Tibial nerve (tissue), 4 donors: ENCODE results near the gene DOK6. TPM values are rescaled to one million over a fixed set of nuclear protein-coding genes. Genes with fewer than 3 reads are reported as not detected.

Experiments
- DNase-seq, 2 donors: peaks; one replicate each; pipeline ENCODE4 v3.0.0-alpha.2; 2019; ENCODE audit warnings: low spot score in 2 of 2
- H3K27ac ChIP-seq, 4 donors: fragments of 200-600 bp; sonication (generic) in 3 of 4; one replicate each; pipeline ENCODE4 v1.5.1; 2017 to 2019; ENCODE audit warnings: mild to moderate bottlenecking in 1 of 4
- H3K27me3 ChIP-seq, 2 donors: fragments of 200-600 bp; sonication (generic) in 1 of 2; one replicate each; pipeline versions ENCODE4 v1.5.1 to v1.6.0; 2017 to 2019
- H3K36me3 ChIP-seq, 3 donors: fragments of 200-600 bp; sonication (generic); one replicate each; pipeline ENCODE4 v1.5.1; 2018 to 2019
- H3K4me1 ChIP-seq, 4 donors: fragments of 200-600 bp; sonication (generic) in 3 of 4; one replicate each; pipeline ENCODE4 v1.5.1; 2017 to 2019
- H3K4me3 ChIP-seq, 4 donors: fragments of 200-600 bp; sonication (generic) in 3 of 4; one replicate each; pipeline ENCODE4 v1.5.1; 2017 to 2019; ENCODE audit warnings: mild to moderate bottlenecking in 1 of 4, moderate library complexity in 1 of 4
- H3K9me3 ChIP-seq, 4 donors: fragments of 200-600 bp; sonication (generic) in 3 of 4; one replicate each; pipeline ENCODE4 v1.5.1; 2017 to 2019
- CTCF ChIP-seq, 5 experiments: fragments of 200-600 bp in 3 of 5; fragments of 450-650 bp in 2 of 5; sonication (generic) in 3 of 5; IDR thresholded peaks; one replicate each; pipeline ENCODE4 v1.5.1; 2016 to 2019; ENCODE audit warnings: antibody characterized with exemption in 5 of 5, mild to moderate bottlenecking in 3 of 5, moderate library complexity in 2 of 5
- EP300 ChIP-seq, 2 donors: sonication (generic); formaldehyde crosslinking; IDR thresholded peaks; one replicate each; pipeline ENCODE4 v1.6.1; 2017; ENCODE audit warnings: antibody characterized with exemption in 2 of 2, mild to moderate bottlenecking in 1 of 2
- POLR2A ChIP-seq, 2 donors: fragments of 450-650 bp; IDR thresholded peaks; one replicate each; pipeline ENCODE4 v1.6.1; 2017; ENCODE audit warnings: antibody characterized with exemption in 2 of 2, mild to moderate bottlenecking in 2 of 2, moderate library complexity in 2 of 2
- WGBS, 2 donors: methylation state at CpG; one replicate each; pipeline ENCODE4 v1.1.5; 2018; 5-methylcytosine and 5-hydroxymethylcytosine counted together
- total RNA-seq, 4 donors: library from RNA; depleted of rRNA; stranded (reverse); fragments of >200 nt; gene quantifications; one replicate each; pipeline ENCODE4 v1.1.0, GENCODE V29; 2016

The DOK6 gene
- total RNA-seq, 4 donors from 2014 or later: 4.0 to 28.6 (median 6.1) TPM

- 88 to 96% methylated on average over 2 of the region's 2 CpGs for WGBS, 2 donors
- Histone ChIP-seq H3K27ac (no peak overlapping the region), H3K27me3 (no peaks in the 10 kb centered on the region), H3K4me1 (no peaks in the 10 kb centered on the region), H3K4me3 (no peak overlapping the region), H3K9me3 (no peaks in the 10 kb centered on the region), H3K36me3 (no peaks in the 10 kb centered on the region)
- TF ChIP-seq POLR2A (IDR thresholded peaks at IDR 0.05) (no peak), CTCF (IDR thresholded peaks at IDR 0.05) (no peak), EP300 (IDR thresholded peaks at IDR 0.05) (no peak)
- DNase-seq: no peak
These were observed 336.0 kb downstream of the DOK6 start for GRCh38 chr18:69736730-69737129.

GRCh38 chr18:69737851-69738250 is 337.2 kb downstream of the DOK6 start:
- 51 to 64% methylated on average over 3 of the region's 3 CpGs for WGBS, 2 donors

GRCh38 chr18:69747388-69747787 is 346.7 kb downstream of the DOK6 start:
- TF ChIP-seq EP300 (IDR thresholded peaks at IDR 0.05) (no peak), POLR2A (IDR thresholded peaks at IDR 0.05) (no peak), CTCF (IDR thresholded peaks at IDR 0.05) (no peak)
- no peak for DNase-seq
- Histone ChIP-seq H3K4me1 (peaks cover 0 to under 1% (median 0%) of the 10 kb centered on the region in 4 donors), H3K27me3 (no peaks in the 10 kb centered on the region), H3K4me3 (no peak overlapping the region), H3K27ac (no peak overlapping the region), H3K36me3 (no peaks in the 10 kb centered on the region), H3K9me3 (no peaks in the 10 kb centered on the region)
- 85 to 94% methylated on average over 2 of the region's 2 CpGs for WGBS, 2 donors

More at GRCh38 chr18:69737851-69738250, 337.2 kb downstream of the DOK6 start:
- no peaks in the 10 kb centered on the region for H3K9me3 ChIP-seq
- H3K27ac ChIP-seq: no peak overlapping the region
- TF ChIP-seq EP300 (IDR thresholded peaks at IDR 0.05) (no peak), POLR2A (IDR thresholded peaks at IDR 0.05) (no peak), CTCF (IDR thresholded peaks at IDR 0.05) (no peak)
- no peaks in the 10 kb centered on the region for H3K4me1 ChIP-seq
- no peak for DNase-seq
- H3K4me3 ChIP-seq: no peak overlapping the region
- no peaks in the 10 kb centered on the region for H3K27me3 ChIP-seq
- no peaks in the 10 kb centered on the region for H3K36me3 ChIP-seq

GRCh38 chr18:69752737-69753380 is 352.2 kb downstream of the DOK6 start:
- Histone ChIP-seq H3K9me3 (peaks cover 0 to 5% (median 0%) of the 10 kb centered on the region in 4 donors), H3K4me3 (no peak overlapping the region), H3K27ac (no peak overlapping the region), H3K4me1 (peaks cover 0 to 9% (median 1%) of the 10 kb centered on the region in 4 donors), H3K27me3 (no peaks in the 10 kb centered on the region), H3K36me3 (no peaks in the 10 kb centered on the region)
- WGBS, 2 donors: 64 to 71% methylated on average over 3 of the region's 3 CpGs
- TF ChIP-seq POLR2A (IDR thresholded peaks at IDR 0.05): no peak
- no peak for TF ChIP-seq CTCF (IDR thresholded peaks at IDR 0.05)
- no peak for TF ChIP-seq EP300 (IDR thresholded peaks at IDR 0.05)
- no peak for DNase-seq

GRCh38 chr18:69754108-69754507 is 353.4 kb downstream of the DOK6 start:
- Histone ChIP-seq H3K27ac (no peak overlapping the region), H3K4me1 (peaks cover 0 to 15% (median 1%) of the 10 kb centered on the region in 4 donors), H3K27me3 (no peaks in the 10 kb centered on the region), H3K4me3 (no peak overlapping the region), H3K36me3 (no peaks in the 10 kb centered on the region), H3K9me3 (peaks cover 0 to 5% (median 0%) of the 10 kb centered on the region in 4 donors)
- DNase-seq: no peak
- TF ChIP-seq CTCF (IDR thresholded peaks at IDR 0.05): no peak
- TF ChIP-seq EP300 (IDR thresholded peaks at IDR 0.05): no peak
- TF ChIP-seq POLR2A (IDR thresholded peaks at IDR 0.05): no peak
- 93 to 96% methylated on average over 3 of the region's 3 CpGs for whole genome bisulfite sequencing, 2 donors
